DMS153 treated with DMSO at 0.1 percent for 48 hours (cell line): Measurements from ENCODE around the gene LRFN4.

Source experiments
- DNase-seq: peaks from one replicate; lab custom pipeline; 2025; ENCODE audit not compliant: unreplicated experiment; lab: John Stamatoyannopoulos, UW

Gene LRFN4

DNA sequence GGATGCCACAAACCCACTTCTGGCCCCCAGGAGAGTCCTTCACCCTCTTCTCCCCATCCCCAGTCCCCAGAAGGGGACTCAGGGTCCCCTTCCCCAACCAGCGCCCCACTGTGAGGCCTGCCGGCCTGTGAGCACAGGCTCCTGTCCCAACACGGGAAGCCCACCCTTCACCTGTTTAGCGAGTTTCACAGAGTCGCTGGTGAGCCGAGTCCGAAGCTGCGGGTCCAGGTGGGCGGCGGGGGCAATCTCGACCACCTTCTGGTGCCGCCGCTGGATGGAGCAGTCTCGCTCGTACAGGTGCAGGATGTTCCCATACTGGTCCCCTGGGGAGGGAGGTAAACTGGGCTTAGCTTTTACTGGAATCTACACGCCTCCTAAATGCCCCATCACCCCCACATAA lies 13.3 kb downstream of the LRFN4 start:
- no peak for DNase-seq

DNA sequence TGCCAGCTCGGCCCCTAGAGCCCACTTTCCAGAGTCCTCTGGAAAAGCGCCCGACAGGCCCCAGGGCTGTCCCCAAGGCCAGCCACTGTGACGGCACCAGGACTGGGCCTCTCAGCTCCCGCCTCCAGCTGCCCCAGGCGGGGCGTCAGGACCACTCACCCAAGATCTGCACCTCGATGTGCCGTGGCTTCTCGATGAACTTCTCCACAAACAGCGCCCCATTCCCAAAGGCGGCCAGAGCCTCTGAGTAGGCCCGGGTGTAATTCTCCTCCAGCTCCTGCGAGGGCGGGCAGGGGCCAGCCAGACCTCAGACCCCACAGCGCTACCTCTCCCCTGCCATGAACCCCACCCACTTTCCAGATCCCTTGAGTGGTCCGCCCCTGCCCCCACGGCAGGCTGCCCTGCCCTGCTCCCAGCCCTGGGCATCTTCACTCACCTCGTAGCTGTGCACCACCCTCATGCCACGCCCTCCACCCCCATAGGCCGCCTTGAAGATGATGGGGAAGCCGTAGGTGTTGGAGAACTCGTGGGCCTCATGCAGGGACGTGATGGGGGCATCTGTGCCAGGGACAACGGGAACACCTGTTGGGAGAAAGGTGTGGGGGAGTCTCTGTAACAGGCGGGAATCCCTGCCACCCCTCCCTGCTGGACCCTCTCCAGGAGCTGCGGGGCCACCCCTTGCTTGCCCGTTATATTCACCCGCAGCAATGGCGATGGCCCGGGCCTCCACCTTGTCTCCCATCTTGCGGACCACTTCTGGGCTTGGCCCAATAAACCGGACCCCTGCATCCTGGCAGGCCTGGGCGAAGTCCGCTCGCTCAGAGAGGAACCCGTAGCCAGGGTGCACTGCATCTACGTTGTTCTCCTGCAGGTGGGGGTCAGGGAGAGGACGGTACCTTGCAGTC lies 14.0 kb downstream of the LRFN4 start:
- DNase-seq = no peak

DNA sequence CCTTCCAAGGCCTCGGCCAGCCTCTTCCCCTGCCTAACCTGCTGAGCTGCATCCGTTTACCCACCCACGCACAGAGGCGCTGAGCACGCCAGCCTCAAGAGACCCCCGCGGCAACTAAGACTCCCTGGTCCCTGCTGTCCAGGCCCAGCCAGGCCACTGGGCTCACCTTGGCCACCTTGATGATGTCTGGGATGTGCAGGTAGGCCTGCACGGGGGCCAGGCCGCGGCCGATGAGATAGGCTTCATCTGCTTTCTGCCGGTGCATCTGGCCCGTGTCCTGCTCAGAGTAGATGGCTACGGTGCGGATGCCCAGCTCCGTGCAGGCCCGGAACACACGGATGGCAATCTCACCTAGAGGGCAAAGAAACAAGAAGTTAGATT lies 14.6 kb downstream of the LRFN4 start:
- DNase-seq = no peak

DNA sequence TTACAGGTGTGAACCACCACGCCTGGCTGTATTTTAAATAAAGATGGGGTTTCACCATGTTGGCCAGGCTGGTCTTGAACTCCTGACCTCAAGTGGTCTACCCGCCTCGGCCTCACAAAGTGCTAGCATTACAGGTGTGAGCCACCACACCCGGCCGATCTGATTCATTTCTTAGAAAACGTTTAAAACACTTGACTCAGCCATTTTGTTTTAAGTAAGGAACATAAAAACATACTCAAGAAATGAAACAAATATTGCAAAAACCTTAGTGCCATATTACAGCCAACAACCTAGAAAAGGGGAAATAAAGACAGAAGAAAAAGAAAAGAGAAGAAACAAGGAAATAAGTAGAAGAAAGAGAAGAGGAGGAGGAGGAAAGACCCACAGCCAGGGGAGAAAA lies 17.4 kb downstream of the LRFN4 start:
- no peak for DNase-seq

DNA sequence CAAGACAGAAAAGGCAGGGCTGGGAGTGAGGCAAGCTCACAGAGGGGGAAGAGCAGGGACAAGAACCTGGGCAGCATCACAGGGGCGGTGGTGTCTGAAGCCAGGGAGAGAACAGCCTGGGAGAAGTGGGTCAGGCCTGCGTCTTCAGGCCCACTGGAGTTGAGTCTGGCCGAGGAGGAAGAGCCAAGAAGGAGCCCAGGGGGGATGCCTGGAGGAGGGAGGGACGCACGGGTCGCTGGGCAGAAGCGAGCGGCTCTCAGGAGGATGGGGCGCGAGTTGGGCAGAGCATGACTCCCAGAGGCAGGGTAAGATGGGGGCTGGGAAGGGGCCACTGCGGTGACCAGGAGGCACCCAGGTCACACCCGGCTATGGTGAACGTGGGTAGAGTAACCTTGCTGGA lies 18.5 kb downstream of the LRFN4 start:
- no peak for DNase-seq

DNA sequence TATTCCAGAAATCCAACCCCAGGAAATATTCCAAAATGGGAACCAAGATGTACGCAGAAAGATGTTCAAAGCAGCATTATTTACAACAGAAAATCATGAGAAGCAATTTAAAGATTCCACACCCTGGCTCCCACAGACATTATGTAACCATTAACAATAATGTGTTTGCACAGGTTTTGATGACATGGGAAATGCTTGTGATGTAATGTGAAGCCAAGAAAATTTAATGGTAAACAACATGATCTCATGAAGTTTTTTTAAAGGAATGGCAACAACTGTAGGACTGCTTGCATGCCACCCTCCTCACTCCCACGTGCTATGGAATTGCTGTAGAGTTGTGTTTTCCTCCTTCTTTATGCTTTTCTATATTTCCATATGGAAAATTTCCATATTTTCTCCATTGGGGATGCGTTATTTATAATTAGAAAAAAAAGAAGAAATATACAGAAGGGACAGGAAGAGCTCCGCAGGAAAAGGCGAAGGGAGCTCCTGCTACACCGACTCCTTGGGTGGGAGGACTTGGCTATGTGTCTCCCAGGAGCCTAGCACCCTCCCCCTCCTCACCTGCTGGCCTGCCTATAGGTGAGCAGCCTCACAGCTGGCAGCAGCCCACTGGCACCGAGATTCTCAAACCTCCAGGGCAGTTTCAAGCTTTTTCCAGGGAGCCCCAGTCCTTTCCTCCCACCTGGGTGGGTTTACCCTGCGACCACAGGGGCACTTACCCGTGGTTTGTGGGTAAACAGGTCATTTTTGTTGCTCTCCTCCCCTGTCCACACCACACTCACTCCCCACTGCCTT lies 20.9 kb downstream of the LRFN4 start:
- no peak for DNase-seq

DNA sequence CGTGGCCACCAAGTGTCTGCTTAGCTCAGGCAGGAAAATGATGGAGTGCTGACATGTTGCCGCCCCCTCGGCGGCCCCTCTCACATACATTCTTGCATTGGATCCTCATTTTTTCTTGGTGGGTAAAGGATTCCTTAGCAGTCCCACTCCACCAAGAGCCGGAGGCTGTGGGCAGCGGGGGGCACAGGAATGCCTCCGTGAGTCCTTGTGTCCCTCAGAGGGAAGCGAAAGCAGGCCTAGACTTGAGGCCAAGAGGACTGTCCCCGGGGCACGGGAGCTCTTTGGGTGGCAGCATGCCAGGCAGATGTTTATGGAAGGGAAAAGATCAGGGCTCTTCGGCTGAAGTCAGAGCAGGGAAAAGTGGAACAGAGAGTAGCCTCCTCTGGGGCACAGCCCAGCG lies 21.6 kb downstream of the LRFN4 start:
- DNase-seq = no peak

DNA sequence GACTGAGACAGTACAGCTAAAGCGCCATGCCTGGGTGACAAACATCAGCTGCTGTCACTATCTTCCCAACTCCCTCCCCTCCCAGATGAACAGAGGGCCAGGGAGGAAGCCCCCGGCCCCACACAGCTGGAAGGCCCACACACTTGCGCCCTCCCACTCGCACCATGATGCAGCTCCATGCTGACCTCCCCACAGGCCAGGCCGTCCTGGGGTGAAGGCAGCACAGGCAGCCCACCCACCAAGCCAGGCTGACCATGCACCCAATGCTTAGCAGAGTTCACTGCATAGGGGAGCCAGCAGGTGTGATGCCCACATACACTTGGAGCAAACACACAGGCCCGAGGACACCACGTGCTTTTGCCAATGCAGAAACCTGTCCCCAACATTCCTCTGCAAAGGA lies 22.1 kb downstream of the LRFN4 start:
- no peak for DNase-seq

DNA sequence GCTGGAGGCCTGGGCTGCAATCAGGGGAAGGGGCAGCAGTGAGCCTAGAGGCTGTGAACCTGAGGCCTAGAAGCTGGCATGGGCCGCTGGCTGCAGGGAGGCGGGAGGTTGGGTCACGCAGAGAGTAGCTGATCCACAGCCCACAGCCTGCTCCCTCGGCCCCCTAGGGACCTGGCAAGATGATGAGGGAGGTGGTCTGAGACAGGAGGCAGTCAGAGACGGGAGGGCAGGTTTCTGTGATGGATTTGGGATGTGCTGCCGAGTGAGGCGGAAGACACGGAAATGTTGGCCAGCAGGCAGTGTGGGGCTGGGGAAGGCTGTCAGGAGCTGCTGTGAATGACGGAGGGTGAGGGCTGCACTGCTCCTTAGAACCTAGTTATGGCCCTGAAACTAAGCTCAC lies 22.7 kb downstream of the LRFN4 start:
- no peak for DNase-seq

DNA sequence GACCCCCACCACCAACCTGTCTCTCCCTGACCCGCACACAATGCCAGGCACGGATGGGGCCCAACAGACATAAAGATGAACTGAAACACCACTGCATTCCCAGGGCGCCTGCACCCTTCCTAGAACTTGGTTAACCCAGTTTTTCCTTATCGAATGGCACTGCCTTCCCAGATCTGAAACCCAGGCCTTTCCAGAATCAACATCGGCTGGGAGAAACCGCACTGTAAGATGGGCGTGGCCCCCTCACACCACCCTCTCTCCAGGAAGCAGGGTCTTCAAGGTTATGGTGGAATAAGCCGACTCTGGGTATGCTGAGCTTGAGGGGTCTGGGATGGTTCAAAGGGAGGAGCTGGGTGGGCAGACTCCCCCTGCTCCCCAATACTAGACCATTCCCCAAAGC lies 23.1 kb downstream of the LRFN4 start:
- no peak for DNase-seq

DNA sequence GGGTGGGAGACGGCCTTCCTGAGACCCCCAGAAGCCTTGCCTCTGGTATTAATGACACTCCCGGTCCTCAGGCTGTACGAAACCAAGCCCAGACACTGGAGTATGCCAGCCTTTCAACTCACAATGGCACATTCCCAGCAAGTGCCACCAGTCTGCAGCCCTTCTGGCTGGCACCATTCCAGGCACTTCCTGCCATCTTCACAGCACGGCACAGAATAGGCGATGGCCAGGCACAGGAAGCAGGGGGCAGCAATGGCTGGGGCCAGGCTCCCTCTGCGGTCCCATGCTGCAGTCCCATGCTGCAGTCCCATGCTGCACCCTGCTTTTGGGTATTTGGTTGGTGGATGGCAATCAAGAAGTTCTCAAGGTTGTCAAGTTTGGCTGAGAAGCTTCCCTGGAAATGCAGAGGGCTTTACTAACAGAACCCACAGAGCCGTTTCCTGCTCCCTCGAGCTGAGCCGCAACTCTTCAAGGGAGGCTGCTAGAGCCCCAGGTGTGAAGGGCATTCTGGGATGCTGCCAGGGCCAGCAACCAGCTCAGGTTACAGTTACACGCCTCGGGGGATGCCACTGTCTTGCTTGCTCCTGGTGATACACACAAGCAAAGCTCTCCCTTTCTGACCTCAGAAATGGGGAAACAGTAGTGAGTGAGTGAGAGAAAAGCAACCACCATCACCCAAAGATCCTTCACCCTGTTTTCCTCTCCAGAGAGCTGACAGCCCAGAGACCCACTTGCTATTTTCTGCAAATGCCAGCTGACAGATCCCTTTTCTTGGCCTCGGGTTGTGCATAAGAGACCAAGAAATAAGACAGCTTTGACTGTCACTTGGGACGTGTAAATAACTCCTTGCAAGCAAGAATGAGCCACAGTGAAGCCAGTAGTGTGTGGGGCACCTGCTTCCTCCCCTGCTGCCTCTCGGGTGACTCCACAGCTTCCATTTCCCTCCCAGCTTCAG lies 23.9 kb downstream of the LRFN4 start:
- peak; percentile 89 for DNase-seq

DNA sequence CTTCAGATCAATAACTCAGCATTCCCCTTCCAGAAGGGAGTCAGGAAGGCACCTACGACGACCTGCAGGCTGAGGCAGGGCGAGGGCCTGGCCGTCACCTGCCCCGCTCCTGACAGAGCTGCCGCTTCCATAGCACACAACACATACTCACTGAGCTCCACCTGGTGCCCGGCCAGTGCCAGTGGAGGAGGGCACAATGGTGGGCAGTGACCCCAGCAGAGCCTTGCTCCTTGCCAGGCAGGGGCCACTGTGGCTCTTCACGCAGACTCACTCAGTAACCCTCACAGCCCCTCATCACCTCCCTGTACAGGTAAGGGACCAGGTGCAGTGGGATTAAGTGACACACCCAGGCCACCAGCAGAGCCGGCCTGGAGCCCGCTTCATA lies 24.6 kb downstream of the LRFN4 start:
- peak; percentile 34 for DNase-seq

DNA sequence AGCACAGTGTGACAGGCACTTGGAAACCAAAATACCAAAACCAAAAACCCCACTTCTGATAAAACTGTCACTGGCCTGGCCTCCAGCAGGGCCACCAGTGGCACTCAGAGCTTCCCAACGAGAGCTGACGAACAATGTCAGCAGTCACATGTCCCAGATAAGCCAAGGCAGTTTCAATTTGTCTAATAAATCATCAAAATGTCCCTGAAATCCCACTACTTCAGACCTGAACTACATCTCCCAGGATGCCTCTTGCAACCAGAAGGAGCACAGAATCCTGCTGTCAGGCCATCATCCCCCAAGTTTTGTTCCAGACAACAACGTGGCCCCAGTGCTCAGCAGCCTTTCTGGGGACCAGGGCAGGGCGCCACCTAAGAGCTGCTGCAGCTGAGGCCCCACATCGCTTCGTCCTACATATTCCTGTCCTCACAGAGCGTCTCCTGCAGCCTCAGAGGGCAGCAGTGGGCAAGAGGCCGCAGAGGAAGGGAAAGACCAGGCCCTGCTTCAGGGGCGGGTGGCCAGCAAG lies 25.1 kb downstream of the LRFN4 start:
- DNase-seq = no peak

DNA sequence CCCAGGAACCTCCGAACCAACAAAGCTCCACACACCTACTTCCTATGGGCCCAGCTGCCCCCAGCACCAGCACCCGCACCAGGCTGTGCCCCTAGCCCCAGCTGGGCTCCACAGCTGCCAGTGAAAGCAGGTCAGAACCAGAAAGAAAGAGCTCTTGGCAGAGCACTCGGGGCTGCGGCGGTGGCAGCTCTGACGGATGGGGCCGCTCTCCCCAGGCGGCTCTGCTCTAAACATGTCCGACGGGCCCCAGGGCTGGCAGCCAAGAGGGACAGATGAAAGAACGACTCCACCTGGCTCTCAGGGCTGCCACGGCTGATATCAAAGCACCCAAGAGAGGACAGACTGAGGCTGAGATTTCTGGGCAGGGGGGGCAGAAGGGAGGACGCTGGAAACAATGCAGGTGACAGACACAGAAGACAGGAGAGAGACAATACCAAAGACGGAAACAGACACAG lies 25.7 kb downstream of the LRFN4 start:
- no peak for DNase-seq

DNA sequence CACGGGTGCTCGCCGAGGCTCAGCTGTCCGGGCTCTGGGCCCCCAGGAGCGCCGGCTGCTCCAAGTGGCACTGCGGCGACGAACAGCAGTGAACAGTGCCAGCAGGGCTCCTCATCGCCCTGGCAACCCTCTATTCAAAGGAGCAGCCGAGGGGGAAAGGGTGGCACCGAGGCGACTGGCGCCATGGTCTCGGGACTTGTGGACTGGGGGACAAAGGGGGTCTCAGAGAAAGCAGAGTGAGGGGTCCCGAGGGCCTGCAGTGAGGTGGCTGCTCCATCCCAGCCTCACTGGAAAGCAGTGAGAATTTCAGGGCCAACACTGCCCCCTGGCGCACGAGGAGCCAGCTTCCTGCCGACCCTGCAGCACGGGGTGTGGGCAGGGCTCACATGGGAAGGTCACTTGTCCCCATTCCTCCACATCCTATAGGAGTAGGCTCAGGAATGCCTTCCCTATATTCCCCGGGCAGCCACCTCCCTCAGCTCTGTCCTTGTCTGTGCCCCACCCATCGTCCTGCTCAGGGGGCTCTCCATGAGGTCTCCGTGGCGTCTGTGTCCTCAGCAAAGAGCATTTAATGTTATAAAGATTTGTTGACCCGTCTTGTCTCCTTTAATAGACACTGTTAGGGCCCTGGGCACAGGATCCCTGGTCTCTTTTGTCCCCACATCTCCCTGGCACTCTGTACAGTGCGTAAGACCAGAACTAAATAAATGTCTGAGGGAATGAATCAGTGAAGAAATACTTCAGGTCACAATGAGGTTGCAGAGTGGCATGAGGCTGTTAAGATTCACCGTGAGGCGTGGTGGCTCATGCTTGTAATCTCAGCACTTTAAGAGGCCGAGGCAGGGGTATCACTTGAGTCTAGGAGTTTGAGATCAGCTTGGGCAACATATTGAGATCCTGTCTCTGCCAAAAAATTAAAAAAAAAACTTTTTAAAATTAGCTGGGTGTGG lies 26.4 kb downstream of the LRFN4 start:
- peak; percentile 60 for DNase-seq

DNA sequence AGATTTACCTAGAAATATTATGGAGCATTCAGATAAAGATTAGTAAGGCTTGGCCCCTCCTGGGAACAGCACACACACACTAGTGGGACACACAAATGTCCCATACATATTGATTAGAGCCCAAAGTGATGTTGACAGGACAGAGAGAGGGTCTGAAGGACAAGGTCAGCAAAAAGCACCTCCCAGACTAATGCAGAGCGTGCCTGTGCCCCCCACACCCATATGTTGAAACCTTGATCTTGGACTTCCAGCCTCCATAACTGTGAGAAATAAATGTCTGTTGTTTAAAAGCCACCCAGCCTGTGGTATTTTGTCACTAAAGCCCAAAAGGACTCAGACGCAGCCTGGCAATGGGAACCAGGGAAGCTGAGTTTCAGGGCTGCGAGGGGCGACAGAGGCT lies 27.6 kb downstream of the LRFN4 start:
- DNase-seq = no peak

DNA sequence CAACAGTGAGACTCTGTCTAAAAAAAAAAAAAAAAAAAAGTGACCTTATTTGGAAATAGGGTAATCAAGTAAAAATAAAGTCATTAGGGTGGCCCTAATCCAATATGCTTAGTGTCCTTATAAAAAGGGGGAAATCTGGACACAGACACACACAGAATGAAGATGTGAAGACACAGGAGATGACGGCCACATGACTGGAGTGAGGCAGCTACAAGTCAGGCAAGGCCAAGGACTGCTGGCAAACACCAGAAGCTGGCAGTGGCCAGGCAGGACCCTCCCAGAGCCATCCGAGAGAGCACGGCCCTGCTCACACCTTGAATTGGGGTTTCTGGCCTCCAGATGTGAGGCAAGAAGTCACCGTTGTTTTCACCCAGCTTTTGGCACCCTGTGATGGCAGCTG lies 28.6 kb downstream of the LRFN4 start:
- no peak for DNase-seq

DNA sequence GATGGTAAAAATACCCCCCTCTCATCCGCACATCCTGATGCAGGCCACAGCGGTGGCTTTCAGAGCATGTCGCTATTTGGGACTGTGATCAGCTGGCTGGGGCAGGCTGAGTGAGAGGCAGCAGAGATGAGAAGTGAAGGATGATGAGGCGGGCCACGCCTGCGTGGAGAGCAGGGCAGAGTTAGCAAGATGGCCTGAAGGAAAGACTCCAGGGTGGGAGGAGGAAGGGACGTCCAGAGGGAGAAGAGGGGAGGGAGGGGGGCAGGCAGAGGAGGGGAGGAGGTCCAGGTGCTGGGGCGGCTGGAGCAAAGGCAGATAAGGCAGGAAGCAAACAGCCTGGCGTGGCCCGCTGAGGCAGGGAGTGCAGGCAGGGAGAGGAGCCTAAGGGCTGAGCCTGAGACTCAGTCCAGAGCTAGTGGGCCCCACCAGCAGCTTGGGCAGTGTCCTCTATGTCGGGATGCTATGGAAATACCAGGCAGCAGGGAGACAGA lies 29.1 kb downstream of the LRFN4 start:
- no peak for DNase-seq

DNA sequence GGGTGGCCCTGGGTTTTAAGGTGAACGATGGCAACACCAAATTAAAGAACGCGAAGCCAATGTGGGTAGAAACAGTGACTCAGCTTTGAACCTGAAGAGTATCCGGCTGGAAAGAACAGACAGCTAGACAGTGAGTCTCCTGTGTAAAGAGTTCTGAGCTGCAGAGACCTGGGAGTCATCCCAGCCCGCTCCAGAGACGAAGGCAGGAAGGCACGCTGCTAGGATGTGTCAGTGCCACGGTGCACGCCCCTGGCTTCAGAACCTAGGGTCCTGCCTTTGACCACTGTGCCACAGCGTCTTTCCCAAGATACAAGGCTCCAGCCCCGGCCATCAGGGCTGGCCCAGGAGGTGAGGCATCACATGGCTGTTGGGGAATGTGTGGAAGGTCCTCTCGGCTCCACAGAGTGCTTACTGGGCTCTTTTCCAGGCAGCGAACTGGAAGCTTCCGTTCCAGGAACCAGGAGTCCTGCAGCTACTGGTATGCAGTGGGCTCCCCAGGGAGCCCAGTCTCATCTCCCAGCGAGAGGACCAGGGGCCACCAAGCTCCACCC lies 29.9 kb downstream of the LRFN4 start:
- no peak for DNase-seq
